ENCODE data around the gene SPAG6.
"Not testable (repeated sequence)": the region's sequence is repeated elsewhere in the genome, so short reads cannot be mapped to it uniquely, and the experiment has no call there.

Gene SPAG6

DNA sequence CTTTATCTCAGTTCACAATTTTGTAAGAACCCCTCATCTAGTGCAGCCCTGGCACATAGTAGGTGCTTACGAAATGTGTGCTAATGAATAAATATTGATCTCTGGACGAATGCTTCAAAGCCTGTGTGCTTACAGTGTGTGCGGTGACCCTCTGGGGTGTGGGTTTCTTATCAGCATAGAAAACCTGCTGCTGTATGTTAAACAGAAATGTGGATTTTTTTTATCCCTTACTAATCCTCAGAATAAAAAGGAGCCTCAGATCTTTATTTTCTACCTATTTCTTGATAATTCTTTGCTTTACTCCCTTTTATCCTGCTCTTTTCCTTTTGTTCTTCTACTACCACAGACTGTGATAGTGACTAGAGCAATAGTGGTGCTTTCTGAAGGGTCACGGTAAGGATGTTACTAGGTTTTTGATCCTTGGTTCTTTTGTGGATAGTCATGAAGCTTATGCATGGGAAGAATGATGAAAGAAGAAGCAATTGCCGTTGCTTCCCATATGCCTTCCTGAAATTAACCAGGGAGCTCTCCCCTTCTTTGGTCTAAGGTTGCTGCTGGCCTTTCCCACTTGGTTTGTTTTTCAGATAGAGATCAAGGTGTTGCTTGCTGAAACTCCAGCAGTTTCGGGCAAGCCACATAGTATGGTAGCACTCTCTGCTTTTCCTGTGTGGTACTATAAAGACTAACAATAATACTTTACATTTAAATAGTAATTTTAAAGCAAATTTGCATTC lies 44.7 kb downstream of the SPAG6 start:
- H3K4me3 ChIP-seq (replicated peaks; ENCODE audit: low read depth, low read length), result no peak overlapping the region
- no peaks in the 10 kb centered on the region for H3K36me3 ChIP-seq (ENCODE audit: control insufficient read depth, insufficient read depth, low read length)
- H3K27me3 ChIP-seq (replicated peaks; ENCODE audit: control insufficient read depth, insufficient read depth, low read length), result no peaks in the 10 kb centered on the region
- TF ChIP-seq, protein P1, sequence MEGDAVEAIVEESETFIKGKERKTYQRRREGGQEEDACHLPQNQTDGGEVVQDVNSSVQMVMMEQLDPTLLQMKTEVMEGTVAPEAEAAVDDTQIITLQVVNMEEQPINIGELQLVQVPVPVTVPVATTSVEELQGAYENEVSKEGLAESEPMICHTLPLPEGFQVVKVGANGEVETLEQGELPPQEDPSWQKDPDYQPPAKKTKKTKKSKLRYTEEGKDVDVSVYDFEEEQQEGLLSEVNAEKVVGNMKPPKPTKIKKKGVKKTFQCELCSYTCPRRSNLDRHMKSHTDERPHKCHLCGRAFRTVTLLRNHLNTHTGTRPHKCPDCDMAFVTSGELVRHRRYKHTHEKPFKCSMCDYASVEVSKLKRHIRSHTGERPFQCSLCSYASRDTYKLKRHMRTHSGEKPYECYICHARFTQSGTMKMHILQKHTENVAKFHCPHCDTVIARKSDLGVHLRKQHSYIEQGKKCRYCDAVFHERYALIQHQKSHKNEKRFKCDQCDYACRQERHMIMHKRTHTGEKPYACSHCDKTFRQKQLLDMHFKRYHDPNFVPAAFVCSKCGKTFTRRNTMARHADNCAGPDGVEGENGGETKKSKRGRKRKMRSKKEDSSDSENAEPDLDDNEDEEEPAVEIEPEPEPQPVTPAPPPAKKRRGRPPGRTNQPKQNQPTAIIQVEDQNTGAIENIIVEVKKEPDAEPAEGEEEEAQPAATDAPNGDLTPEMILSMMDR (IDR thresholded peaks at IDR 0.05; ENCODE audit: insufficient read depth, low read length, poor library complexity, severe bottlenecking), result no peak
- DNase-seq (ENCODE audit: extremely low read depth, insufficient read length), result no peak

DNA sequence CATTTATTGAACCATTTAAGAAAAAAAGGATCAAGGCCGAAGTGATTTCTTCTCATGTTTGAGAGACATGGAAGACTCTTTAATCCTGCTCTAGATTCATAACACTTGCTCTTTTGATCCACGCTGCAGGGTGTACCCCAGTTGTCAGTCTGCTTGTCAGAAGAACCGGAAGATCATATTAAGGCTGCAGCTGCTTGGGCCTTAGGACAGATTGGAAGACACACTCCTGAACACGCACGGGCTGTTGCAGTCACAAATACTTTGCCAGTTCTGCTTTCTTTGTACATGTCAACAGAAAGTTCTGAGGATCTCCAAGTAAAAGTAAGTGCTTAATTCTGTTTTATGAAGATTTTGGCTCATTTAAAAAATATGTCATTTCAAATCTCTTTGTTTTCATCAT lies 46.3 kb downstream of the SPAG6 start:
- DNase-seq (ENCODE audit: extremely low read depth, insufficient read length), result no peak
- TF ChIP-seq, protein P1 (IDR thresholded peaks at IDR 0.05; ENCODE audit: insufficient read depth, low read length, poor library complexity, severe bottlenecking), result no peak
- H3K4me3 ChIP-seq (replicated peaks; ENCODE audit: low read depth, low read length), result no peak overlapping the region
- no peaks in the 10 kb centered on the region for H3K36me3 ChIP-seq (ENCODE audit: control insufficient read depth, insufficient read depth, low read length)
- H3K27me3 ChIP-seq (replicated peaks; ENCODE audit: control insufficient read depth, insufficient read depth, low read length), result no peaks in the 10 kb centered on the region

DNA sequence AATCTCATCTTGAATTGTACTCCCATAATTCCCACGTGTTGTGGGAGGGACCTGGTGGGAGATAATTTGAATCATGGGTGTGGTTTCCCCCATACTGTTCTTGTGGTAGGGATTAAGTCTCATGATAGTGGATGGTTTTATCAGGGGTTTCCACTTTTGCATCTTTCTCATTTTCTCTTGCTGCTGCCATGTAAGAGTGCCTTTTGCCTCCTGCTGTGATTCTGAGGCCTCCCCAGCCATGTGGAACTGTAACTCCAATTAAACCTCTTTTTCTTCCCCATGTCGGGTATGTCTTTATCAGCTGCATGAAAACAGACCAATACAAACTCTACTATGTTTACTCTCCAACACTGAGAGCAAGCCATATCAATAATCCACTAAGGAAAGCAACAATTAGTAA lies 50.9 kb downstream of the SPAG6 start:
- not testable (repeated sequence) for H3K27me3 ChIP-seq (replicated peaks; ENCODE audit: control insufficient read depth, insufficient read depth, low read length); H3K36me3 ChIP-seq (ENCODE audit: control insufficient read depth, insufficient read depth, low read length); DNase-seq (ENCODE audit: extremely low read depth, insufficient read length); H3K4me3 ChIP-seq (replicated peaks; ENCODE audit: low read depth, low read length)

DNA sequence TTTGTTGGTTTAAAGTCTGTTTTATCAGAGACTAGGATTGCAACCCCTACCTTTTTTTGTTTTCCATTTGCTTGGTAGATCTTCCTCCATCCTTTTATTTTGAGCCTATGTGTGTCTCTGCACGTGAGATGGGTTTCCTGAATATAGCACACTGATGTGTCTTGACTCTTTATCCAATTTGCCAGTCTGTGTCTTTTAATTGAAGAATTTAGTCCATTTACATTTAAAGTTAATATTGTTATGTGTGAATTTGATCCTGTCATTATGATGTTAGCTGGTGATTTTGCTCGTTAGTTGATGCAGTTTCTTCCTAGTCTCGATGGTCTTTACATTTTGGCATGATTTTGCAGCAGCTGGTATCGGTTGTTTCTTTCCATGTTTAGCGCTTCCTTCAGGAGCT lies 61.6 kb downstream of the SPAG6 start:
- H3K36me3 ChIP-seq (ENCODE audit: control insufficient read depth, insufficient read depth, low read length); H3K27me3 ChIP-seq (replicated peaks; ENCODE audit: control insufficient read depth, insufficient read depth, low read length); DNase-seq (ENCODE audit: extremely low read depth, insufficient read length); H3K4me3 ChIP-seq (replicated peaks; ENCODE audit: low read depth, low read length): not testable (repeated sequence)

DNA sequence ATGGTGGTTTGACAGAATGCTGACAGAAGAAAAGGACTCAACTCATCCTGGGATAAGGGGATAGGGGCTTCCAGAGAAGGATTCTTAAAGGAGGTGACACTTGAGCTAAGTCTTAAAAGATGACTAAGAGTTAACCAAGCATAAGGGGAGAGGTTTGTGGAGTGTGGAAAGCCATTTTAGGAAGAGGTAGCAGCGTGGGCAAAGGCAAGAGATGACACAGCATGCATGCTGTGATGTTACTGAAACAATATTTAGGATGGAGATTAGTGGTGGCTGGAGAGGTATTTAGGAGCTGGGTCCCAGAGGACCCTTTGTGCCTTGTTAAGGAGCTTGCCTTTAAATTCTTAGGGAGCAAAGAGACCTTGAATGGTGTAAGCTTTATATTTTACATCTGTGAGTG lies 65.1 kb downstream of the SPAG6 start:
- TF ChIP-seq, protein P1 (IDR thresholded peaks at IDR 0.05; ENCODE audit: insufficient read depth, low read length, poor library complexity, severe bottlenecking), result no peak
- no peaks in the 10 kb centered on the region for H3K27me3 ChIP-seq (replicated peaks; ENCODE audit: control insufficient read depth, insufficient read depth, low read length)
- no peaks in the 10 kb centered on the region for H3K36me3 ChIP-seq (ENCODE audit: control insufficient read depth, insufficient read depth, low read length)
- H3K4me3 ChIP-seq (replicated peaks; ENCODE audit: low read depth, low read length), result no peak overlapping the region
- DNase-seq (ENCODE audit: extremely low read depth, insufficient read length), result no peak

DNA sequence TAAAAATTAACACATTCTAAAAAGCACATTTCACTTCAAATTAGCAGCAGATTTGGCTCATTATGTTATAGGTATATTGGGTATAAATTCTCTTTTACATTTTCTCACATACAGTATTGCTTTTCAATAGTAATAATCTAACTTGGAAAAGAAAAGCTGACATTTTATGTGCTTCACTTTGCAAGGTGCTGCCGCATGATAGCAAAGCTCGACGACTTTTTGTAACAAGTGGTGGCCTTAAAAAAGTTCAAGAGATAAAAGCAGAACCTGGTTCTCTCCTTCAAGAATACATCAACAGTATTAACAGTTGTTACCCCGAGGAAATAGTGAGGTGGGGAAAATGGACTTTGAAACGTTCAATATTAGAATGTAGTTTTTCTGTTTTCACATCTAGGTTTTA lies 65.5 kb downstream of the SPAG6 start:
- DNase-seq (ENCODE audit: extremely low read depth, insufficient read length), result no peak
- Histone ChIP-seq H3K36me3 (ENCODE audit: control insufficient read depth, insufficient read depth, low read length) (no peaks in the 10 kb centered on the region), H3K27me3 (replicated peaks; ENCODE audit: control insufficient read depth, insufficient read depth, low read length) (no peaks in the 10 kb centered on the region)

More for the DNA sequence above, 65.5 kb downstream of the SPAG6 start:
- TF ChIP-seq, protein P1 (IDR thresholded peaks at IDR 0.05; ENCODE audit: insufficient read depth, low read length, poor library complexity, severe bottlenecking), result no peak
- no peak overlapping the region for H3K4me3 ChIP-seq (replicated peaks; ENCODE audit: low read depth, low read length)

Data from GM06990 (cell line).